HG02798 (cell line): Measurements from ENCODE around the gene ASPN.
"Not testable (repeated sequence)": the region's sequence is repeated elsewhere in the genome, so short reads cannot be mapped to it uniquely, and the experiment has no call there.

Experiments
- ATAC-seq: cut with Tn5 transposase; IDR thresholded peaks from one replicate; pipeline ENCODE4 v1.9.1; 2021; ENCODE audit warnings: mild to moderate bottlenecking; ENCODE audit not compliant: unreplicated experiment, poor library complexity

Gene ASPN

DNA sequence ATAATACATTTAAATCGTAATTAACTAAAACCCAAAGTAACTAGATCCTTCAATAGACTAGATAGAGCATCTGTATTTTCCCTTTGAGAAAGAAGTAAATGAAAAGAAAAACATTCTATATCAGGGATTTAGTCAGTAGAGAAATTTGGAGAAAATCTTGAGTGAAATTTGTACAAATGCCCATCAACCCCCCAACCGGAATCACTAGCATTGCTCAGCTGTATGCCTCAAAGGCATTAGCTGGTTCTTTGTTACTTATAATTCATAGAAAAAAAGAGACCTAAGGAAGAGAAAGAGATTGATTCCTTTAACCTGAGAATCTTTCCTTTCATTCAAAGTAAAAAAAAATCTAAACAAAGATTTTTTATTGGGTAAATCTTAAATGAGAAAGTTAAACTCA, 58.7 kb downstream of the ASPN start:
- no peak for ATAC-seq

DNA sequence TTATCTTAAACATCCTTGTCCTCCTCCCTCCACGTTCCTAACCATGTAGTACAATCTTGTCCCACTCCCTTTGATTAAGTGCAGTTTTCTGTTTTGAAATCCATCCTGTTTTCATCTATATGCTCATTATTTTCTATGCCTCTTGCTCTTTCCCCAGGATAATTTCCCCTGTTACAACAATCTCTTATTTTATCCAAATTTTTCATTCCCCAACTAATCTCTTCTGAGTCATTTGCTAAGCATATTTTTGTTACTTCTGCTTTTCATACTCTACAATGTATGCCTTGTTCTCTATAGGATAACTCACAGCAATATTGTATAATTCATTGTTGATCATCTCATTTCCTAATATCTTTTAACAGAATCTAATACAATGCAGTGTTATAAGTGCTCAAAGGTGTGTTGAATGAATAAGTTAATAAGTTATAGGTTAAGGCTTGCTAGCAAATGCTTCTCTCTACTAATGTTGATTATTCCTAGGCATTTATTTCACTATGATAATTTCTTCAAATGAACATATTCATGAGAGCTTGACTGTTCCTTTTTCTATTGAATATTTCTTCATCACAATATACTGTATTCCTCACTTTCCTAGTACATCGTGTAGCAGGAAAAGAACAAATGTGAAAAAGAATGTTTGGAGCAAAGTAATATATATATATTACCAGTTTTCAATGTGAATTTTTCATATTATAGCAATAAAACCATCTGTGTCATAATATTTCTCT, 59.5 kb downstream of the ASPN start:
- ATAC-seq, result no peak

DNA sequence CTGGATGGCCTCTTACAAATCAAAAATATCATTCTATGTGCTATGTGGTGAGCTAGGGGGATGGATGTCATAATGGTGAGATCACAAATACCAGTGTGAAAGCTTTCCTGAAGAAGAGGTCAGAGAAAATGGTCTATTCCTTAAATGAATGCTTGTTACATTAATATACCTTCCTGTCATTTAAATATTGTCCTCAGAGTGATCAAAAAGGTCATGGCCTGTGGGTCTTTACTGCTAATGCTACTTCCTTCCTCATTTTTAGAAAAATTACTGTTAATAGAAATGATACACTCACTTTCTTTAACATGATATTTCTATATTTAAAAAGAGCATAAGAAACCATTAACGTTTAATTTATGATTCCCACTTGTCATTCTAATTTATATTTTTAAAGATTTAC, 67.7 kb downstream of the ASPN start:
- no peak for ATAC-seq

DNA sequence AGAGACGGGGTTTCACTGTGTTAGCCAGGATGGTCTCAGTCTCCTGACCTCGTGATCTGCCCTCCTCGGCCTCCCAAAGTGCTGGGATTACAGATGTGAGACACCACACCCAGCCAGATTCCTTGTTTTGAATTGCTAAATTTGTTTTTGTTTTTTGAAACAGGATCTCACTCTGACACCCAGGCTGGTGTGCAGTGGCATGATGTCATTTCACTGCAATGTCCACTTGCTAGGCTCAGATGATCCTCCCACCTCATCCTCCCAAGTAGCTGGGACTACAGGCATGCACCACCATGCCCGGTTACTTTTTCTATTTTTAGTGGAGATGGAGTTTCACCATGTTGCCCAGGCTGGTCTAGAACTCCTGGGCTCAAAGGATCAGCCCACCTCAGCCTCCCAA, 71.1 kb downstream of the ASPN start:
- ATAC-seq, result not testable (repeated sequence)

DNA sequence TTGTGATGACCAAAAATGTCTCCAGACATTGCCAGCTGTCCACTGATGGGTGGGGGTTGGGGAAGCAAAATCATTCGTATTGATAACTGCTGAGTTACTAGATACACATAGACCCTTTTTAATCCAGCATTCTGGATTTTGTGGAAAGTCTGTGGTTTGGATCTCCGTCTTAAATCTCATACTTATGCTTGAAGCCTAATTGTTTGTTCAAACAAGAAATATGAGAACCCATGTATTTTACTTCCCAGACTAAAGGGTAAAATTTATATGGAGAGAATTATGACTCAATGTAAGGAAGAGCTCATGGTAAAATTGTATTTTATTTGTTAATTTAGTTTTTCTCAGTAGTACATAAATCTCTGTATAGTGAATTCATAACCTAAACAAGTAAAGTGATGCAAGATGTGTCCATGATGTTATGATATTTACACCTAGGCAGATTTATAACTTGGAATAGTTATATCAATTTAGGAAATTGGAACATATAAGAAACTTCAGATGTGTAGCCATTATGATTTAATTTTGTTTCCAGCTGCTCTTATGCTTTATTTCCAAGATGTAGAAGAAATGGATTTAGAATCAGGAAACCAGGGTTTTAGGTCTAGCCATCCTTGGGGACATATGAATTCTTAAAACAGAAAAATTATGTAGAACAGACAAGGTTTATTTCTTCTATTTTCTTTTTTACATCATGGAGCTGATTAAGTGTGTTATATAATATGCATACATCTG, 73.4 kb downstream of the ASPN start:
- no peak for ATAC-seq

DNA sequence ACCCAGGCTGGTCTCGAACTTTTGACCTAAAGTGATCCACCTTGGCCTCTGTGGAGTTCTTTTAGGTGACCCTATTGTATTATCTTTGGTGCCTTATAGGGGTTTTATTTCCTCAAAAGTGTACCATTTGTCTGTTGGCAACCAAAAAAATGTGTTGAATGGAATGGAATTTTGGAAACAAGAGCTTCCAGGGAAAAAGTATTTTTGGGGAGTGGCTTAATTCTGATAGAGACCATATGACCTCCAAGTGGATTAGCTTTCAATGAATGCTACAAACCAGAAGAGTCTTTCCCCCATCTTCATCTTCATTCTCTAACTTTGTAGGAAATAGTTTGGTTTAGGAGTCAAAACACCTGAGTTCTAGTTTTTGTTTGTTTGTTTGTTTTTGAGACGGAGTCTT, 74.5 kb downstream of the ASPN start:
- ATAC-seq, result no peak

DNA sequence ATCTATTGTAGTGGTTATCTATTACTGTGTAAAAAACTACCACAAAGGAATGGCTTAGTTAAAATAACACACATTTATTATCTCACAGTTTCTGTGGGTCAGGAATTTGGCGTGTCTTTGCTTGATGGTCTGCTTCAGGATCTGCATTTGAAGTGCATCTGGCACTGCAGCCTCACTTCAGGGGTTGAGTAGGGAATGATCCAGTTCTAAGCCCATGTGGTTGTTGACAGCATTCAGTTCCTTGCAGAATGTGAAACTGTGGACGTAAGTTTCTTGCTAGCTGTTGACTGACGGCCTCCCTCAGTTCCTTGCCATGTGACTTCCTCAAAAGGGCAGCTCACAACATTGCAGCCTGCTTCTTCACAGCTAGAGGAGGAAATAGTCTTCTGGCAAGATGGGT, 75.8 kb downstream of the ASPN start:
- ATAC-seq, result peak; percentile 70
